ENCODE data around the gene TCF15.
"Not testable (repeated sequence)": the region's sequence is repeated elsewhere in the genome, so short reads cannot be mapped to it uniquely, and the experiment has no call there.

TCF15 gene

GRCh38 chr20:642013-642397, 31.9 kb upstream of the TCF15 start:
- DNase-seq, result not testable (repeated sequence)

- no peak for DNase-seq
These were observed 31.4 kb upstream of the TCF15 start for GRCh38 chr20:641516-641875.

- no peak for DNase-seq
These were observed 30.8 kb upstream of the TCF15 start for GRCh38 chr20:640674-641515.

GRCh38 chr20:638579-638978, 28.5 kb upstream of the TCF15 start:
- no peak for DNase-seq

GRCh38 chr20:637559-637958, 27.4 kb upstream of the TCF15 start:
- no peak for DNase-seq

- no peak for DNase-seq
These were observed 25.8 kb upstream of the TCF15 start for GRCh38 chr20:635893-636338.

- no peak for DNase-seq
These were observed 25.2 kb upstream of the TCF15 start for GRCh38 chr20:635028-635892.

- DNase-seq, result no peak
These were observed 24.2 kb upstream of the TCF15 start for GRCh38 chr20:634148-634925.

- no peak for DNase-seq
These were observed 21.0 kb upstream of the TCF15 start for GRCh38 chr20:631101-631500.

- DNase-seq, result no peak
These were observed 16.5 kb upstream of the TCF15 start for GRCh38 chr20:626579-626978.

- DNase-seq, result no peak
These were observed 15.3 kb upstream of the TCF15 start for GRCh38 chr20:625360-625932.

- no peak for DNase-seq
These were observed 13.6 kb upstream of the TCF15 start for GRCh38 chr20:623704-624103.

- DNase-seq, result no peak
These were observed 12.9 kb upstream of the TCF15 start for GRCh38 chr20:623021-623420.

GRCh38 chr20:622161-622560, 12.1 kb upstream of the TCF15 start:
- DNase-seq, result no peak

- no peak for DNase-seq
These were observed 11.1 kb upstream of the TCF15 start for GRCh38 chr20:621125-621756.

- no peak for DNase-seq
These were observed 10.1 kb upstream of the TCF15 start for GRCh38 chr20:620246-620645.

- DNase-seq, result no peak
These were observed 8.9 kb upstream of the TCF15 start for GRCh38 chr20:618980-619379.

- DNase-seq, result no peak
These were observed 8.0 kb upstream of the TCF15 start for GRCh38 chr20:617934-618690.

GRCh38 chr20:615514-615913, 5.4 kb upstream of the TCF15 start:
- DNase-seq, result no peak

GRCh38 chr20:611843-612185, 1.7 kb upstream of the TCF15 start:
- no peak for DNase-seq

- DNase-seq, result no peak
These were observed 1.1 kb upstream of the TCF15 start for GRCh38 chr20:611047-611842.
